NCI-H510A treated with DMSO at 0.1 percent for 48 hours (cell line): Measurements from ENCODE around the gene FBXO30.

Experiments used
- DNase-seq: peaks from one replicate; lab custom pipeline; 2025; lab: John Stamatoyannopoulos, UW

The FBXO30 gene

GRCh38 chr6:145814501-145815308 is at the start of gene FBXO30:
FBXO30 (minus strand) TSS chr6:145814795; CDS start chr6:145806405, 8,390 bp downstream.
- peak; percentile 64 for DNase-seq

GRCh38 chr6:145863988-145864616 is 49.5 kb upstream of the FBXO30 start:
- no peak for DNase-seq

- DNase-seq = no peak
Observed at GRCh38 chr6:145863366-145863765, 48.8 kb upstream of the FBXO30 start.

GRCh38 chr6:145860562-145860961 is 46.0 kb upstream of the FBXO30 start:
- no peak for DNase-seq

- DNase-seq = no peak
Observed at GRCh38 chr6:145850671-145851070, 36.1 kb upstream of the FBXO30 start.

- DNase-seq = no peak
Observed at GRCh38 chr6:145848541-145848940, 33.9 kb upstream of the FBXO30 start.

GRCh38 chr6:145845557-145845956 is 31.0 kb upstream of the FBXO30 start:
- DNase-seq = no peak

- no peak for DNase-seq
Observed at GRCh38 chr6:145844933-145845540, 30.4 kb upstream of the FBXO30 start.

- no peak for DNase-seq
Observed at GRCh38 chr6:145842693-145843546, 28.3 kb upstream of the FBXO30 start.

- no peak for DNase-seq
Observed at GRCh38 chr6:145841668-145842067, 27.1 kb upstream of the FBXO30 start.

GRCh38 chr6:145839653-145840052 is 25.1 kb upstream of the FBXO30 start:
- DNase-seq = no peak

- no peak for DNase-seq
Observed at GRCh38 chr6:145838305-145838704, 23.7 kb upstream of the FBXO30 start.

- no peak for DNase-seq
Observed at GRCh38 chr6:145836772-145837171, 22.2 kb upstream of the FBXO30 start.

- DNase-seq = no peak
Observed at GRCh38 chr6:145836170-145836569, 21.6 kb upstream of the FBXO30 start.

GRCh38 chr6:145830612-145831011 is 16.0 kb upstream of the FBXO30 start:
- DNase-seq = no peak

- DNase-seq = no peak
Observed at GRCh38 chr6:145829950-145830349, 15.4 kb upstream of the FBXO30 start.

- no peak for DNase-seq
Observed at GRCh38 chr6:145829102-145829501, 14.5 kb upstream of the FBXO30 start.

- no peak for DNase-seq
Observed at GRCh38 chr6:145824344-145824743, 9.7 kb upstream of the FBXO30 start.

- DNase-seq = no peak
Observed at GRCh38 chr6:145823328-145823944, 8.8 kb upstream of the FBXO30 start.

- DNase-seq = no peak
Observed at GRCh38 chr6:145822456-145822855, 7.9 kb upstream of the FBXO30 start.

GRCh38 chr6:145819994-145820393 is 5.4 kb upstream of the FBXO30 start:
- no peak for DNase-seq

GRCh38 chr6:145818796-145819195 is 4.2 kb upstream of the FBXO30 start:
- DNase-seq = no peak
